Measurements from ENCODE around the gene FGD2. TPM values are rescaled to one million over a fixed set of nuclear protein-coding genes. Genes with fewer than 3 reads are reported as not detected.
A peak's percentile ranks its signal among the peaks of the same experiment; 100 is the strongest.

FGD2 gene
- total RNA-seq, 2 experiments from 2014 or later = 0.25 to 0.48 TPM

GRCh38 chr6:37017606-37018197 lies 12.2 kb downstream of the FGD2 start:
- Mint-ChIP-seq H3K4me1 (ENCODE audit: low read depth) (peaks cover 31% of the 10 kb centered on the region), H3K36me3 (ENCODE audit: low read depth) (no peaks in the 10 kb centered on the region), H3K27me3 (ENCODE audit: low read depth) (no peaks in the 10 kb centered on the region), H3K27ac (no peak overlapping the region), H3K4me3 (no peak overlapping the region), H3K9me3 (no peaks in the 10 kb centered on the region)
- intact Hi-C loops (cut with micrococcal nuclease) = loop anchor here (1.0 to 10.0 kb wide), 13 partner anchors 31 to 675 kb away; partner anchors contain the start of genes C6orf89, CCDC167 and MTCH1
- no peak for DNase-seq
- CTCF ChIA-PET = interaction anchor here (0.6 to 23.0 kb wide), 70 partner anchors 11 to 687 kb away, joined by 3 to 704 read pairs (median 4); partner anchors contain the start of genes C6orf89, FGD2, MTCH1 and PI16

GRCh38 chr6:37018198-37019064 lies 13.0 kb downstream of the FGD2 start:
- intact Hi-C loops (cut with micrococcal nuclease) = loop anchor here (1.0 to 10.0 kb wide), 13 partner anchors 32 to 674 kb away; partner anchors contain the start of genes C6orf89, CCDC167 and MTCH1
- H3K9me3 Mint-ChIP-seq = no peaks in the 10 kb centered on the region
- CTCF ChIA-PET = interaction anchor here (0.6 to 23.0 kb wide), 77 partner anchors 12 to 686 kb away, joined by 3 to 704 read pairs (median 4); partner anchors contain the start of genes C6orf89, FGD2, MTCH1 and PI16
- no peaks in the 10 kb centered on the region for H3K27me3 Mint-ChIP-seq (ENCODE audit: low read depth)
- peak overlapping the region; percentile 26 for H3K27ac Mint-ChIP-seq
- H3K4me1 Mint-ChIP-seq (ENCODE audit: low read depth) = peaks cover 38% of the 10 kb centered on the region
- no peak overlapping the region for H3K4me3 Mint-ChIP-seq
- no peaks in the 10 kb centered on the region for H3K36me3 Mint-ChIP-seq (ENCODE audit: low read depth)
- DNase-seq = peak; percentile 97

- peaks cover 44% of the 10 kb centered on the region for H3K4me1 Mint-ChIP-seq (ENCODE audit: low read depth)
- H3K9me3 Mint-ChIP-seq = no peaks in the 10 kb centered on the region
- intact Hi-C loops (cut with micrococcal nuclease) = loop anchor here (5.0 to 10.0 kb wide), 4 partner anchors 237 to 548 kb away; partner anchors contain the start of gene CCDC167
- H3K4me3 Mint-ChIP-seq = no peak overlapping the region
- no peak for DNase-seq
- peak overlapping the region; percentile 22 for H3K27ac Mint-ChIP-seq
- no peaks in the 10 kb centered on the region for H3K27me3 Mint-ChIP-seq (ENCODE audit: low read depth)
- CTCF ChIA-PET = interaction anchor here (0.7 to 23.0 kb wide), 30 partner anchors 11 to 296 kb away, joined by 3 to 704 read pairs (median 10); partner anchors contain the start of genes C6orf89, FGD2, MTCH1 and PI16
- H3K36me3 Mint-ChIP-seq (ENCODE audit: low read depth) = no peaks in the 10 kb centered on the region
Observed at GRCh38 chr6:37019065-37019450, 13.6 kb downstream of the FGD2 start.

GRCh38 chr6:37020381-37020780 lies 14.9 kb downstream of the FGD2 start:
- no peaks in the 10 kb centered on the region for H3K9me3 Mint-ChIP-seq
- intact Hi-C loops (cut with micrococcal nuclease) = loop anchor here (5.0 kb wide), 1 partner anchor 412 kb away; the partner anchor contains the start of gene CMTR1
- CTCF ChIA-PET = interaction anchor here (0.6 to 23.0 kb wide), 20 partner anchors 10 to 295 kb away, joined by 3 to 704 read pairs (median 21); partner anchors contain the start of genes C6orf89, FGD2, PIM1 and PPIL1
- no peak overlapping the region for H3K4me3 Mint-ChIP-seq
- H3K27me3 Mint-ChIP-seq (ENCODE audit: low read depth) = no peaks in the 10 kb centered on the region
- no peak overlapping the region for H3K27ac Mint-ChIP-seq
- H3K4me1 Mint-ChIP-seq (ENCODE audit: low read depth) = peaks cover 55% of the 10 kb centered on the region
- no peak for DNase-seq
- no peaks in the 10 kb centered on the region for H3K36me3 Mint-ChIP-seq (ENCODE audit: low read depth)

GRCh38 chr6:37020812-37021211 lies 15.4 kb downstream of the FGD2 start:
- no peak overlapping the region for H3K27ac Mint-ChIP-seq
- intact Hi-C loops (cut with micrococcal nuclease) = loop anchor here (5.0 kb wide), 1 partner anchor 411 kb away; the partner anchor contains the start of gene CMTR1
- no peaks in the 10 kb centered on the region for H3K36me3 Mint-ChIP-seq (ENCODE audit: low read depth)
- no peak for DNase-seq
- H3K4me1 Mint-ChIP-seq (ENCODE audit: low read depth) = peaks cover 58% of the 10 kb centered on the region
- H3K27me3 Mint-ChIP-seq (ENCODE audit: low read depth) = no peaks in the 10 kb centered on the region
- H3K9me3 Mint-ChIP-seq = no peaks in the 10 kb centered on the region
- CTCF ChIA-PET = interaction anchor here (0.6 to 23.0 kb wide), 22 partner anchors 9 to 294 kb away, joined by 3 to 704 read pairs (median 6); partner anchors contain the start of genes PIM1 and PPIL1
- H3K4me3 Mint-ChIP-seq = no peak overlapping the region

- H3K4me1 Mint-ChIP-seq (ENCODE audit: low read depth) = peaks cover 61% of the 10 kb centered on the region
- H3K27me3 Mint-ChIP-seq (ENCODE audit: low read depth) = no peaks in the 10 kb centered on the region
- H3K36me3 Mint-ChIP-seq (ENCODE audit: low read depth) = no peaks in the 10 kb centered on the region
- no peak overlapping the region for H3K4me3 Mint-ChIP-seq
- CTCF ChIA-PET = interaction anchor here (0.6 to 23.0 kb wide), 27 partner anchors 9 to 294 kb away, joined by 3 to 704 read pairs (median 5); partner anchors contain the start of genes C6orf89, PIM1, TBC1D22B and TMEM217
- H3K9me3 Mint-ChIP-seq = no peaks in the 10 kb centered on the region
- intact Hi-C loops (cut with micrococcal nuclease) = loop anchor here (5.0 kb wide), 1 partner anchor 411 kb away; the partner anchor contains the start of gene CMTR1
- H3K27ac Mint-ChIP-seq = peak overlapping the region; percentile 46
- peak; percentile 91 for DNase-seq
Observed at GRCh38 chr6:37021356-37022129, 16.1 kb downstream of the FGD2 start.

- intact Hi-C loops (cut with micrococcal nuclease) = loop anchor here (5.0 kb wide), 1 partner anchor 410 kb away; the partner anchor contains the start of gene CMTR1
- no peaks in the 10 kb centered on the region for H3K36me3 Mint-ChIP-seq (ENCODE audit: low read depth)
- CTCF ChIA-PET = interaction anchor here (0.6 to 23.0 kb wide), 29 partner anchors 8 to 293 kb away, joined by 3 to 704 read pairs (median 5); partner anchors contain the start of genes C6orf89, PIM1, TBC1D22B and TMEM217
- peaks cover 61% of the 10 kb centered on the region for H3K4me1 Mint-ChIP-seq (ENCODE audit: low read depth)
- no peaks in the 10 kb centered on the region for H3K9me3 Mint-ChIP-seq
- no peaks in the 10 kb centered on the region for H3K27me3 Mint-ChIP-seq (ENCODE audit: low read depth)
- DNase-seq = no peak
- no peak overlapping the region for H3K4me3 Mint-ChIP-seq
- peak overlapping the region; percentile 65 for H3K27ac Mint-ChIP-seq
Observed at GRCh38 chr6:37022135-37022863, 16.8 kb downstream of the FGD2 start.

GRCh38 chr6:37024656-37025337 lies 19.3 kb downstream of the FGD2 start:
- Mint-ChIP-seq H3K27ac (peak overlapping the region; percentile 73), H3K4me1 (ENCODE audit: low read depth) (peaks cover 53% of the 10 kb centered on the region), H3K9me3 (no peaks in the 10 kb centered on the region), H3K36me3 (ENCODE audit: low read depth) (no peaks in the 10 kb centered on the region), H3K4me3 (no peak overlapping the region), H3K27me3 (ENCODE audit: low read depth) (no peaks in the 10 kb centered on the region)
- peak; percentile 82 for DNase-seq
- intact Hi-C loops (cut with micrococcal nuclease) = loop anchor here (5.0 kb wide), 1 partner anchor 408 kb away; the partner anchor contains the start of gene CMTR1
- CTCF ChIA-PET = interaction anchor here (0.6 to 23.0 kb wide), 5 partner anchors 24 to 184 kb away, joined by 3 to 704 read pairs (median 161); partner anchors contain the start of gene PIM1

GRCh38 chr6:37025621-37026466 lies 20.4 kb downstream of the FGD2 start:
- no peak for DNase-seq
- H3K36me3 Mint-ChIP-seq (ENCODE audit: low read depth) = peaks cover 2% of the 10 kb centered on the region
- H3K27me3 Mint-ChIP-seq (ENCODE audit: low read depth) = no peaks in the 10 kb centered on the region
- CTCF ChIA-PET = interaction anchor here (1.2 to 23.0 kb wide), 4 partner anchors 23 to 183 kb away, joined by 6 to 704 read pairs (median 213); partner anchors contain the start of gene PIM1
- peaks cover 53% of the 10 kb centered on the region for H3K4me1 Mint-ChIP-seq (ENCODE audit: low read depth)
- H3K9me3 Mint-ChIP-seq = peaks cover 4% of the 10 kb centered on the region
- H3K4me3 Mint-ChIP-seq = no peak overlapping the region
- peak overlapping the region; percentile 73 for H3K27ac Mint-ChIP-seq
- intact Hi-C loops (cut with micrococcal nuclease) = no loop called here
